ENCODE results near the gene SLC48A1. TPM values are rescaled to one million over a fixed set of nuclear protein-coding genes. Genes with fewer than 3 reads are reported as not detected.

The SLC48A1 gene
- 29.4 and 38.9 TPM in 2 replicates for total RNA-seq

GRCh38 chr12:47773062-47773857, at the start of gene SLC48A1:
Gene SLC48A1 (plus strand): TSS chr12:47773238. CDS start chr12:47773305, 67 bp downstream.

GRCh38 chr12:47725091-47725772, 47.8 kb upstream of the SLC48A1 start, which contains the start of gene ENDOU:
Gene ENDOU (minus strand): TSS chr12:47725490. CDS start chr12:47725413, 77 bp downstream.

GRCh38 chr12:47758834-47759690, 14.0 kb upstream of the SLC48A1 start, which contains the start of gene RAPGEF3:
Gene RAPGEF3 (minus strand): TSS chr12:47758880. CDS start chr12:47758556, 324 bp downstream.

GRCh38 chr12:47819896-47820630, 47.0 kb downstream of the SLC48A1 start, which contains the start of gene HDAC7:
Gene HDAC7 (minus strand): TSS chr12:47819903. CDS start chr12:47819785, 118 bp downstream.

Other genes with a start within 250 kb of the SLC48A1 start
- 12.9 and 14.4 TPM in 2 replicates for gene RPAP3, start 67.2 kb upstream of the SLC48A1 start, total RNA-seq
- under 0.01 and 0.49 TPM in 2 replicates for gene ENDOU, start 47.7 kb upstream of the SLC48A1 start, total RNA-seq
- 7.1 and 17.5 TPM in 2 replicates for gene RAPGEF3, start 14.4 kb upstream of the SLC48A1 start, total RNA-seq
- 78.2 and 84.3 TPM in 2 replicates for gene HDAC7, start 46.7 kb downstream of the SLC48A1 start, total RNA-seq
- 57.0 and 66.0 TPM in 2 replicates for gene VDR, start 131.8 kb downstream of the SLC48A1 start, total RNA-seq
- gene TMEM106C, start 190.4 kb downstream of the SLC48A1 start, total RNA-seq: 51.6 and 79.3 TPM in 2 replicates
- gene COL2A1, start 231.2 kb downstream of the SLC48A1 start, total RNA-seq: 0.16 TPM in 1 of 2 replicates, not detected in the other